Gastrocnemius medialis (tissue), 4 donors: ENCODE results near the gene ADORA1.

Experiments
- CTCF ChIP-seq, 5 experiments: fragments of 450-650 bp in 3 of 5; fragments of 200-600 bp in 2 of 5; sonication (generic) in 2 of 5; IDR thresholded peaks in 4 of 5; conservative IDR thresholded peaks in 1 of 5; 1 replicate in 4 of 5; 2 replicates in 1 of 5; pipeline ENCODE4 v1.5.1; 2016 to 2019; ENCODE audit warnings: antibody characterized with exemption in 5 of 5, mild to moderate bottlenecking in 3 of 5, moderate library complexity in 3 of 5
- POLR2A ChIP-seq, 2 donors: fragments of 450-650 bp; IDR thresholded peaks; one replicate each; pipeline ENCODE4 v1.6.1; 2017; ENCODE audit warnings: antibody characterized with exemption in 2 of 2, mild to moderate bottlenecking in 2 of 2, moderate library complexity in 2 of 2

- TF ChIP-seq CTCF (IDR thresholded peaks at IDR 0.05 in 4 of 5, conservative IDR thresholded peaks at IDR 0.05 in 1 of 5): no peak
- TF ChIP-seq POLR2A (IDR thresholded peaks at IDR 0.05): no peak
Measured at GRCh38 chr1:203182387-203182953, 54.9 kb downstream of the ADORA1 start.
